Measurements from ENCODE around the gene FNDC3A.
"Not testable (repeated sequence)": the region's sequence is repeated elsewhere in the genome, so short reads cannot be mapped to it uniquely, and the experiment has no call there.

FNDC3A gene

GRCh38 chr13:49148405-49148804 lies 172.7 kb downstream of the FNDC3A start:
- TF ChIP-seq CTCF (IDR thresholded peaks at IDR 0.05; ENCODE audit: low read depth, low read length), result no peak
- no peak for DNase-seq (ENCODE audit: extremely low read depth, low read depth)

GRCh38 chr13:49157955-49158584 lies 182.4 kb downstream of the FNDC3A start:
- not testable (repeated sequence) for DNase-seq (ENCODE audit: extremely low read depth, low read depth)

- DNase-seq (ENCODE audit: extremely low read depth, low read depth), result not testable (repeated sequence)
These were observed 187.4 kb downstream of the FNDC3A start for GRCh38 chr13:49163162-49163561.

DNA sequence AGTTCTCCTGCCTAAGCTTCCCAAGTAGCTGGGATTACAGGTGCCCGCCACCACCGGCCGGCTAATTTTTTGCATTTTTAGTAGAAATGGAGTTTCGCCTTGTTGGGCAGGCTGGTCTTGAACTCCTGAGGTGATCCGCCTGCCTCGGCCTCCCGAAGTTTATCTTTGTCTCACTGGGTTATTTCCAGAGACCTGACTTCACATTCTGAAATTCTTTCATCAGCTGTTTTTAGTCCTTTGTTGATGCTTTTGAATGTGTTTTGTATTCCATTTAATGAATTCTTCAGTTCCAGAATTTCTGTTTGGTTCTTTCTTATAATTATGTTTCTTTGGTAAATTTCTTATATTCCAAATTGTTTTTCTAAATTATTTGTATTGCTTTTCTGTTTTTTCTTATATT lies 189.0 kb downstream of the FNDC3A start:
- no peak for DNase-seq (ENCODE audit: extremely low read depth, low read depth)
- no peak for TF ChIP-seq CTCF (IDR thresholded peaks at IDR 0.05; ENCODE audit: low read depth, low read length)

GRCh38 chr13:49165798-49166752 lies 190.4 kb downstream of the FNDC3A start:
- TF ChIP-seq CTCF (IDR thresholded peaks at IDR 0.05; ENCODE audit: low read depth, low read length), result no peak
- no peak for DNase-seq (ENCODE audit: extremely low read depth, low read depth)

DNA sequence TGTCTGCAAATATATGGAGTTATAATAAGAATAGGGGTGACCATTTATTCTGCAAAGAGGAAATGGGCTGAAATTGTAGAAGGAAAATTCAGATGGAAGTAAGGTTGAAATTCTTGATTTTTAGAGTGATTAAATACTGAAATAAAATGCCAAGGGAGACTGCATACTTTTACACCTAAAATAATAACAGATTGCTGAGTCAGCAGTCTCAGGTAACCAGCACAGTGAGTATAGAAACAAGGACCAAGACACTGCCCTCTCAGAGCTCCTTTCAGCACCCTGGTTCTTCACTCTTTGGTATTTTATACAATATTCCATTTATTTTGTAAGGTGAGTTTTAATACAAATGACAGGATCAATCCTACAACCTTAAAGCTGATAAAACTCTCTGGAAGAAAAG lies 195.6 kb downstream of the FNDC3A start:
- no peak for DNase-seq (ENCODE audit: extremely low read depth, low read depth)
- no peak for TF ChIP-seq CTCF (IDR thresholded peaks at IDR 0.05; ENCODE audit: low read depth, low read length)

GRCh38 chr13:49183672-49184325 lies 208.1 kb downstream of the FNDC3A start:
- TF ChIP-seq CTCF (IDR thresholded peaks at IDR 0.05; ENCODE audit: low read depth, low read length), result no peak
- no peak for DNase-seq (ENCODE audit: extremely low read depth, low read depth)

GRCh38 chr13:49184621-49185020 lies 208.9 kb downstream of the FNDC3A start:
- TF ChIP-seq CTCF (IDR thresholded peaks at IDR 0.05; ENCODE audit: low read depth, low read length), result no peak
- no peak for DNase-seq (ENCODE audit: extremely low read depth, low read depth)
